HG03159 (cell line): ENCODE data around the gene NUDT1.

Source experiments
- ATAC-seq: cut with Tn5 transposase; IDR thresholded peaks from one replicate; pipeline ENCODE4 v1.9.1; 2021; ENCODE audit warnings: mild to moderate bottlenecking, moderate library complexity; ENCODE audit not compliant: unreplicated experiment

NUDT1 gene

GRCh38 chr7:2241580-2242540 is at the start of gene NUDT1, which contains the start of gene MRM2:
Gene NUDT1 (plus strand): TSS chr7:2242226. CDS start chr7:2244575, 2,349 bp downstream.
Gene MRM2 (minus strand): TSS chr7:2242205. CDS start chr7:2242169, 36 bp downstream.
- peak; percentile 63 for ATAC-seq

- no peak for ATAC-seq
These were observed 49.0 kb upstream of the NUDT1 start for GRCh38 chr7:2192831-2193534.

- no peak for ATAC-seq
These were observed 48.3 kb upstream of the NUDT1 start for GRCh38 chr7:2193575-2194305.

- no peak for ATAC-seq
These were observed 46.4 kb upstream of the NUDT1 start for GRCh38 chr7:2195400-2196246.

GRCh38 chr7:2196381-2197378 is 45.3 kb upstream of the NUDT1 start:
- ATAC-seq, result no peak

GRCh38 chr7:2197436-2198155 is 44.4 kb upstream of the NUDT1 start:
- ATAC-seq, result no peak

- no peak for ATAC-seq
These were observed 43.8 kb upstream of the NUDT1 start for GRCh38 chr7:2198206-2198605.

- no peak for ATAC-seq
These were observed 43.3 kb upstream of the NUDT1 start for GRCh38 chr7:2198760-2199159.

- ATAC-seq, result no peak
These were observed 42.5 kb upstream of the NUDT1 start for GRCh38 chr7:2199528-2199927.

GRCh38 chr7:2199956-2200583 is 42.0 kb upstream of the NUDT1 start:
- ATAC-seq, result no peak

GRCh38 chr7:2200584-2200980 is 41.4 kb upstream of the NUDT1 start:
- ATAC-seq, result no peak

- no peak for ATAC-seq
These were observed 40.9 kb upstream of the NUDT1 start for GRCh38 chr7:2201128-2201527.

- no peak for ATAC-seq
These were observed 40.2 kb upstream of the NUDT1 start for GRCh38 chr7:2201686-2202360.

- ATAC-seq, result no peak
These were observed 39.7 kb upstream of the NUDT1 start for GRCh38 chr7:2202361-2202761.

- no peak for ATAC-seq
These were observed 38.9 kb upstream of the NUDT1 start for GRCh38 chr7:2202901-2203765.

- no peak for ATAC-seq
These were observed 38.2 kb upstream of the NUDT1 start for GRCh38 chr7:2203766-2204300.
